ENCODE results near the gene PPP1R26. TPM values are rescaled to one million over a fixed set of nuclear protein-coding genes. Genes with fewer than 3 reads are reported as not detected.
"Not testable (repeated sequence)": the region's sequence is repeated elsewhere in the genome, so short reads cannot be mapped to it uniquely, and the experiment has no call there.

The PPP1R26 gene
- polyA plus RNA-seq, 4 donors = 23.9 to 39.2 (median 31.1) TPM

DNA sequence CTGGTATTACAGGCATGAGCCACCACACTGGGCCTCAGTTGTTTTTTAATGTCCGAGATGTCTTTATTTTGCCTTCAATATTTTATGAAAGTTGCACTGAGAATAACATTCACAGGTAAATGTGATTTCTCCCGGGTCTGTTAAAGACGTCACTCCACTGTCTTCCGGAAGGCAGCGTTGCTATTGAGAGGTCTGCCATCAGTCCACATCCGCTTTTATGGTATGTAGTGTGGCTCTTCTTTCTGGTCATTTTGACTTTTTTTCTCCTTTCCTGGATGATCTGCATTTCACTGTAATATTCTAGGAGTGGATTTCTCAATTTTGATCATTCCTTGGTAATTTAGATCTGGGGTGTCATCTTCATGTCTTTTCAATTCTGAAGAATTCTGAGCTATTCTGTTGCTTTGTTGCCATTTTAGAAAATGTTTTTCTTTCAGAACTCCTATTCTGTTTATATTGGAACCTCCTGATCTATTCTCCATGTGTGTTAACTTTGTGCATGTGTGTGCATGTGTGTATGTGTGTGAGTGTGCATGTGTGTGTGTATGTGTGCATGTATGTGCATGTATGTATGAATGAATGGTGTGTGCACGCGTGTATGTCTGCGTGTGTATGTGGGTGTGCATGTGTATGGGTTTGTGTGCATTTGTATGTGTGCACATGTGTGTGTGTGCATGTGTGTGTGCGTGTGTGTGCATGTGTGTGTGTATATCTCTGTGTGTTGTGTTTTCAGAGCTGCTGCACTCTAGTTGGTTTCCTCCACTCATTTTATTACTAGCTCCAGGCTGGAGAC, 39.8 kb downstream of the PPP1R26 start:
- no peak for DNase-seq (ENCODE audit: low read depth in 4 of 4, low spot score in 2 of 4)

GRCh38 chr9:135520916-135521607, 41.5 kb downstream of the PPP1R26 start, which contains the start of gene LCN1:
Gene LCN1 (plus strand): TSS chr9:135521440. CDS start chr9:135521498, 58 bp downstream.
- no peak for DNase-seq (ENCODE audit: low read depth in 4 of 4, low spot score in 2 of 4)

GRCh38 chr9:135521608-135522095, 42.1 kb downstream of the PPP1R26 start:
- DNase-seq (ENCODE audit: low read depth in 4 of 4, low spot score in 2 of 4) = no peak

GRCh38 chr9:135522137-135522877, 42.7 kb downstream of the PPP1R26 start:
- no peak for DNase-seq (ENCODE audit: low read depth in 4 of 4, low spot score in 2 of 4)

GRCh38 chr9:135522931-135523330, 43.3 kb downstream of the PPP1R26 start:
- DNase-seq (ENCODE audit: low read depth in 4 of 4, low spot score in 2 of 4) = no peak

- DNase-seq (ENCODE audit: low read depth in 4 of 4, low spot score in 2 of 4) = no peak
Measured at GRCh38 chr9:135523521-135524129, 44.0 kb downstream of the PPP1R26 start.

- no peak for DNase-seq (ENCODE audit: low read depth in 4 of 4, low spot score in 2 of 4)
Measured at GRCh38 chr9:135524130-135524861, 44.7 kb downstream of the PPP1R26 start.

GRCh38 chr9:135525241-135526088, 45.9 kb downstream of the PPP1R26 start:
- no peak for DNase-seq (ENCODE audit: low read depth in 4 of 4, low spot score in 2 of 4)

GRCh38 chr9:135526089-135526729, 46.6 kb downstream of the PPP1R26 start:
- no peak for DNase-seq (ENCODE audit: low read depth in 4 of 4, low spot score in 2 of 4)

- DNase-seq (ENCODE audit: low read depth in 4 of 4, low spot score in 2 of 4) = no peak
Measured at GRCh38 chr9:135526730-135527571, 47.4 kb downstream of the PPP1R26 start.

GRCh38 chr9:135528842-135529435, 49.4 kb downstream of the PPP1R26 start:
- DNase-seq (ENCODE audit: low read depth in 4 of 4, low spot score in 2 of 4) = not testable (repeated sequence)

- DNase-seq (ENCODE audit: low read depth in 4 of 4, low spot score in 2 of 4) = no peak
Measured at GRCh38 chr9:135530146-135530545, 50.6 kb downstream of the PPP1R26 start.

DNA sequence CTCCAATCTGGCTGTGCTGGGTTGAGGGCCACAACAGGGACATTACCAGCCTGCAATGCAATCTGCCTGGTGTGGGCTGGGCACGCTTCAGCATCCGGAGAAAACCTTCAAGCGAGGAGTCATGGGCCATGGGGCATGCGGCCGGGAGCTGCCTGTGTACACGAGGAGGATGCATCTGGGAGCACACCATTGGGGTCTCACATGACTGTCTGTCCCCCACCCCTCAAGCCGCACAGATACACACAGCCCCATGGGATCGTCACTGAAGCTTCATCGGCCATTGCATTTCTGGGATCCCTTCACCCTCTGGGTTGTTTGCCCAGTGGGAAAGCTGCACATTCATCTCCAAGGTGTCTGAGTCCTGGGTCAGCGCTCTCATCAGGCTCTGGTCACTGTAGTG, 51.5 kb downstream of the PPP1R26 start:
- no peak for DNase-seq (ENCODE audit: low read depth in 4 of 4, low spot score in 2 of 4)

DNA sequence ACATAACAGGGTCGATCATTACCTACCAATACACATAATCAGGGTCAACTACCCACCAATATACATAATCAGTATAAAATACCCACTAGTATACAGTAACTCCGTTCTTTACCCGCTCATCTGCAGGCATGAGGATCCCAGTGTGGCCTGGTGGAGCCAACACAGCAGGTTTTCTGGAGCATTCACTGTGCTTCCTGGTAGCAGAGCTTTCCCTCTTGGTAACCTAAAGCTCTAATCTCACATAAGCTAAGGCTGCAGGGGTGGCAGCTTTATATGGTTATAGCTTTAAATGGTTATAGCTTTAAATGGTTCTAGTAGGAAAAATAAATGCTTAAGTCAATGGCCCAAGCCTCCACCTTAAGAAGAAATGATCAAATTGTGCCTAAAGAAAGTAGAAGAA, 53.5 kb downstream of the PPP1R26 start:
- no peak for DNase-seq (ENCODE audit: low read depth in 4 of 4, low spot score in 2 of 4)

- DNase-seq (ENCODE audit: low read depth in 4 of 4, low spot score in 2 of 4) = no peak
Measured at GRCh38 chr9:135533674-135534073, 54.1 kb downstream of the PPP1R26 start.

DNA sequence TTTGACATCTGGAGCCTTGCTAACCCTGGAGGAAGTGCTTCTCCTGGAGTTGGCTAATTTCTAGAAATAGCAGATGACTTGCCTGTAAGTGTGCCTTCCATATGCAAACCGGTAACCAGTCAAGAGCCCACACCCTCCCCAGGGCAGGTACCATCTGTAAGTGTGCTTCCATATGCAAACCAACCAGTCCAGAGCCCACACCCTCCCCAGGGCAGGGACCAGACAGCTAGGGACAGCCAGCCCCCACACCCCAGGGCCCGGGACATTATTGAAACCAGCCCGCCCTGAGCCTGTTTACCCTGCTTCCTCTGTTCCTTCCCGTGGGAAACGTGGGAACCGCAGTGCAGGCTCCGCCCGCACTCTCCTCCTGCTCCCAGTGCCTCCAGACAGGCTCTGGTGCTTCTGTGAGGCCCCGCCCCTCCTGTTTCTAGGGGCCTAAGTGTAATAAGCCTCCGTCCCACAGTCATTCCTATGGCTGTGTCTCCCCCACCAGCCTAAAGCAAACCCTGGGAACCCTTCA, 54.7 kb downstream of the PPP1R26 start:
- not testable (repeated sequence) for DNase-seq (ENCODE audit: low read depth in 4 of 4, low spot score in 2 of 4)

DNA sequence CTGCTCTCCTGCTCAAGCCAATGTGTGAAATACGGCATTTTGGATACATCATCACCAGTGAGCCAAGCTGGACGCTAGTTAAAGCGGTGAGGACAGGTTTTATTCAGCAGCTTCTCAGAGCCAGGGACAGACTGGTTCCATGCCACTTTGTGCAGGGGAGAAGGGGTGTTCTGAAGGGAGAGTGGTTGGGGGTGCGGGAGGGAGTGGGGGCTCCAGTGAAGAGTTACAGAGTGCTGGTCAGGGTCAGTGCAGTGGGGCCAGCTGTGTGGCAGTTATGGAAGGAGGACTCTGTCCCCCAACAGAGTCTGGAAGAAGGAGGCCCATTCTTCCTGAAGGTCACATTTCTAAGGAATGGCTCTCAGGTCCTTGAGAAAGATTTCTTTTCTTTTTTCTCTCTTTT, 55.2 kb downstream of the PPP1R26 start:
- not testable (repeated sequence) for DNase-seq (ENCODE audit: low read depth in 4 of 4, low spot score in 2 of 4)

All from left renal cortex interstitium (tissue), 4 donors.